ENCODE results near the gene FAM131C.
"Not testable (repeated sequence)": the region's sequence is repeated elsewhere in the genome, so short reads cannot be mapped to it uniquely, and the experiment has no call there.

Gene FAM131C

DNA sequence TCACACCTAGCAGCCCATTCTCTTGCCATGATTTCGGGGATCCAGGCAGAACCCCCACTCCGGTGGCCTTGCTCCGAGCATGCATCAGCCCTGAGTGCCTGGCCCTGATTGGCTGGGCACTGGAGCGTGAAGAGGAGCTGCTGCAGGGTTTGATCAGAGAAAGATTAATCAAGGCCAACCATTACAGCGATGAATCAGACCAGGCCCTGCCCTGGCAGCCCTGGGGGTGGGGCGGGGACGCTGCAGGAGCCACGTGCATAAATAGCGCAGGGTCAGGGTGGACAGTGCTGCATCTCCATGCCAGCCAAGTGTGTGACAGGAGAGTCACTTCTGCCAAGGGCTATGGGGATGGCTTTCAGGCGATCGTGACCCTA, 3.4 kb upstream of the FAM131C start:
- DNase-seq (ENCODE audit: low read depth) = no peak

DNA sequence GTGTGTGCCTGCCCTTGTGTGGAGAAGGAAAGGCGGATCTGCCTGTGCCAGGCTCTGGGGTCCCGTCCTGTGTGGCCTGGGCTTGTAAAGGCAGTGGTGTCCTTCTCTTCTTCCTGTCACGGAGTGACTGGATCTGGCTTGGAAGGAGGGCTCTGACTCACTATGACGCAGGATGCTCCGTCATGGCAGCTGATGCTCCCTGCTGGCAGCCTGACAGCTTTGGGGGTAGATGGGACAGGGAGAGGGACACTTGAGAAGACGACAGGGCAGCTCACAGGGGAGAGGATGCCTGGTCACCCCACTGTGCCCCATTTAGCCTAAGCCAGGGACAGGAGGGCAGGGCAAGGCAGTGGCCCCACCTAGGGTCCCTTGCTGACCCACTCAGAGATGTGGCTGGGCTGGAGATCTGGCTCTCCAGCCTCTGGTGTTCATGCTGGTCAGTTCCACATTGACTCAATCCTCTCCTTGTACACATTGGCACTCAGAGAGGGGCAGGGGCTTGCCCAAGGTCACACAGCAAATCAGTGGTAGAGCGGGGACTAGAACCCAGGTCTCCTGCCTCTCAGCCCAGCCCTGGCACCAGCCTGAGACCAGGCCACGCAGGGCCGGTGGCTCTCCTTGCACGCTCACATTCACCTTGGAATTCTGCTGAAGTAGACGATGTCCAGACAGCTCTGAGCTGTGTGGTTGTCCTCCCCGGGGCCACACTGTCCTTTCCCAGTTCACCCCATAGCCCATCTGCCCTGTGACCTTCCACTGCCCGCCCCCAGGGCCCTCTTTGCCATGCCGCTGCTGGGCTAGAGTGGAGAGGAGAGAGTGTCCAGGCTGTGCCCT, 2.8 kb upstream of the FAM131C start:
- DNase-seq (ENCODE audit: low read depth) = peak; percentile 83

DNA sequence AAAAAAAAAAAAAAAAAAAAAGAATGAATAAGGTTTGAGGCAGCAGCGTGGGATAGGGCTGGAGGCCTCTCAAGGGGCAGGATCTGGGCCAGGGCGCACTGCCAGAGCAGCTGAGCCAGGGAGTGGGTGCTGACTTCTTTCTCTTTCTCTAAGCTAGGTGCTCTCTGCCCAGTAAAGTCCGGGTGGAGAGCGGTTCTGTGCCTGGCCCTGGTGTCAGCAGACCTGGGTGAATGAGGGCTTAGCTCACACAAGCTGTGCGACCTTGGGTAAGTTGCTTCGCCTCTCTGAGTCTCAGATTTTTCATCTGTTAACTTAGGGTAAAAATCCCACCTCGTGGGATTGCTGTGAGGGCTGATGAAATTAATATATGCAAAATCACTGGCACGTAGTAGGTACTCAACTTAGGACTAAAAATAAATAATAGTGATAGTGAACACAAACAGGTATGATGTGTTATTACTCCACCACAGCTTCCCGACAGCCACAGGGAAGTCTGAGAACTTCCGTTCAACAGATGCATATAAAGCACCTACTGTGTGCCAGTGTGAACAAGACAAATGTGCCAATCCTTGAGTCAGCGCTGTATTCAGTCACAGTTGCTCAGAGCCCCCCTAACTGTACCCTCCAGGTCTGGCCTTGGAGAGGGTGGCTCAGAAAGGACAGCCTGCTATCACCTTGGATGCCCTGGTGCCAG, 2.0 kb upstream of the FAM131C start:
- DNase-seq (ENCODE audit: low read depth) = peak; percentile 25

DNA sequence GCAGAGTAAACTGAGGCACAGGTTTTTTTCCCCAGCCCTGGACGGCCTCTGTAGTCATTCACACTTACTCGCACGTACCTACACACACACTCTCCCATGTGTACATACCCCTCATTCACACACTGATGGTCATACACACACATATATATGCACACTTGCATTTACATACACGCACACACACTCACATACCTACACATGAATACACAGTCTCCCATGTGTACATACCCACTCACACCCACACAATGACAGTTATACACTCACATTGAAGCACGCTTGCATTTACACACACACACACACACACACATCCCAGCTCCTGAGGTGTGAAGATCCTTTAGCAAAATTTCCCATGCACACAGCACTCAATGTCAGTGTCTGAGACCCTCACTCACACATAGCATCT, 766 bp upstream of the FAM131C start:
- no peak for DNase-seq (ENCODE audit: low read depth)

DNA sequence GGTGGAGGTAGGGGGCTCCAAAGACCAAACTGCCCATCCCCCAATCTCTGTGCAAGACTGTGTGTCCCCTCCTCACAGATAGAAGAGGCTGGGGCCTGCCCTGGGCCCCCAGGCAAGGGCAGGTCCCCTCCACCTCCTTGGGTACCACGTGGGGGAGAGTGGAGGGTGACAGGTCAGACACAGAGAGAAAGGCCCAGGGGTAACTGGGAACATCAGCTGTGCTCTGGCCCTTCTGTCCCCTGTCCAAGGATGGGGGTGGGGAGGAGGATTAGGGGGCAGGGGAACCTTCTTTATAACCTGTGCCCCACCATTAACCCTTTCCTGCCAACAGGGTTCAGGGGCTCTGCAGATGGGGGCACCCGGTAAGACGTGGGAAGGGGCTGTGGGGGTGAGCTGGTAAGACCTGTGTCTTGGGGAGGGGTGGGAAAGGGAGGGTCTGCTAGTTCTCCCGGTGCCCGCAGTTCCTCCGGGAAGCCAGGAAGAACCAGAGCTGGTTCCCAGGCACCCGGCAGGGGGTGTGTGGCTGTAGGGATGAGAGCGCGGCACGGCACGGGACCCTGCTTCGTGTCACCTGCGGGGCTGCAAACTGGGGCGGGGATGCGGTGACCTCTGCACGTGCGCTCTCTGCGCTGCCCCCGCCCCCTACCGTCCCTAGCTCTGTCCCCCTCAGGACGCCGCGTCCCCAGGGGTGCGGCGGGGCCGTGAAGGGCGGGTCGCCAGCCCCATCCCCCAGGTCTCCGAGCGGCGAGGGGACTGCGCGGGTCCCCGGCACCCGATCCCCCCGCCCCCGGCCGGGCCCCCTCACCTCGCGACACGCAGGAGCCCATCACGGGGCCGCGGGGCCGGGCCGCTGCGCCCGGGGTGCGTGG, 601 bp downstream of the FAM131C start:
- no peak for DNase-seq (ENCODE audit: low read depth)

DNA sequence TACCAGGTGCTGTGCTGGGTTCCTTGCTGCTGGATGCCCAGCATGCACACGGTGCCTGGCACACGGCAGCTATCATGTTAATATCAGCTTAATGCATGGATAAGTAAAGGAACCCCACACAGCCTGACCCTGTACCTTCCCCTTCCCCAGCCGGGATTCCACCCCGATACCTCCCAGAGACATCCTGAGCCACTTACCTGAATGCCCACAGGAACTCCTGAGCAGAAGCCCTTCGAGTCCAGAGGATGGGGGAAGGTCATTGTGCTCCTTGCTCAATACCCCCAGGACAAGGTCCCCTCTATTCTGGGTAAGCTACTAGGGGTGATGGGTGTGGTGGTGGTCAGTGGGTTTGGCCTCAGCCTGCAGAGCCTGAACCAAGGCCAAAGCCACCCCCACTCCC, 1.4 kb downstream of the FAM131C start:
- no peak for DNase-seq (ENCODE audit: low read depth)

DNA sequence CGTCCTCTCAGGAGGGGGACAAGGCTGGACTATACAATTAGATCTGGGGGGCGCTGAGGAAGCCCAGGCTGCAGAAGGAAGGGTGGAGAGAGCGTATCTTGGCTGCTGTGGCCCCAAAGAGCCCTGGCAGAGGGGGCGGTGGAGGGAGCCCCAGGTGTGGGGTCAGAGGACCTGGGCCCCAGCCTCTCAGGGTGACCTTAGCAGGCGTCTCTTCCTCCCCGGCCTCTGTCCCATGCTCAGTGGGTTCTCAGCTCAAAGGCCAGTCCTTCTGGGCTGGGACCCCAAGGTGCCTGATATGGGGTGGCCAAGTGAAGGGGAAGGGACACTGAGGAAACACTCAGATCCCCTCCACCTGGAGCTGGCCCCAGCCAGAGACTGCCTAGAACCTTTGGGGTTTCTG, 1.8 kb downstream of the FAM131C start:
- DNase-seq (ENCODE audit: low read depth) = no peak

DNA sequence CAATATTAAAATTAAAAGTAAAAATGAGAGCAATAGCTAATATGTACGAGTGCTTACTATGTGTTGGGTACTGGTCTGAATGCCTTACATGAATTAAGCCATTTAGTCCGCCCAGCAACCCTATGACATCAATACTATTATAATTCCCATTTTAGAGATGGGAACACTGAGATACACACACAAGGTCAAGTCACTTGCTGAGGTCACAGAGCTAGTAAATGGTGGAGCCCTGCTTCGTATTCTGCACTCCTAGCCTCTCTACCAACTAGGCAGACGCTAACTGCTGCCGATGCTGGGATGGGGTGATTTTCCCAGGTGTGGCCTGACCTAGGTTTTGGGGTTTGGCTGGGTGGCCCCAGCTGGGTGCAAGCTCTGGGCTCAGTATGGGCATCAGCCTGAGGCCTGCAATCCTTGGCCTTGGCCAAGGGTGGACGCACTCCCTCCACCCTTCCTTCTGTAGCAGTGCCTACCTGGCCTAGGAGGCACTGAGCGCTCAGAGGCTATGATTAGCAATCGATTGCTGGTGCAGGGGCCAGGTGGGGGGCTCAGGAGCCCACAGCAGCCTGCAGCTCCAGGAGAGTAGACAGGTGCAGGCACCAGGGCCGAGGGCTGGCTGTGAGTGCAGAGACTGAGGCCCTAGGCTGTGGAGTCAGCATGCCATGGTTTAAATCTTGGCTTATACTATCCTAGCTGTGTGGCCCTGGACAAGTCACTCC, 2.7 kb downstream of the FAM131C start:
- DNase-seq (ENCODE audit: low read depth) = no peak

DNA sequence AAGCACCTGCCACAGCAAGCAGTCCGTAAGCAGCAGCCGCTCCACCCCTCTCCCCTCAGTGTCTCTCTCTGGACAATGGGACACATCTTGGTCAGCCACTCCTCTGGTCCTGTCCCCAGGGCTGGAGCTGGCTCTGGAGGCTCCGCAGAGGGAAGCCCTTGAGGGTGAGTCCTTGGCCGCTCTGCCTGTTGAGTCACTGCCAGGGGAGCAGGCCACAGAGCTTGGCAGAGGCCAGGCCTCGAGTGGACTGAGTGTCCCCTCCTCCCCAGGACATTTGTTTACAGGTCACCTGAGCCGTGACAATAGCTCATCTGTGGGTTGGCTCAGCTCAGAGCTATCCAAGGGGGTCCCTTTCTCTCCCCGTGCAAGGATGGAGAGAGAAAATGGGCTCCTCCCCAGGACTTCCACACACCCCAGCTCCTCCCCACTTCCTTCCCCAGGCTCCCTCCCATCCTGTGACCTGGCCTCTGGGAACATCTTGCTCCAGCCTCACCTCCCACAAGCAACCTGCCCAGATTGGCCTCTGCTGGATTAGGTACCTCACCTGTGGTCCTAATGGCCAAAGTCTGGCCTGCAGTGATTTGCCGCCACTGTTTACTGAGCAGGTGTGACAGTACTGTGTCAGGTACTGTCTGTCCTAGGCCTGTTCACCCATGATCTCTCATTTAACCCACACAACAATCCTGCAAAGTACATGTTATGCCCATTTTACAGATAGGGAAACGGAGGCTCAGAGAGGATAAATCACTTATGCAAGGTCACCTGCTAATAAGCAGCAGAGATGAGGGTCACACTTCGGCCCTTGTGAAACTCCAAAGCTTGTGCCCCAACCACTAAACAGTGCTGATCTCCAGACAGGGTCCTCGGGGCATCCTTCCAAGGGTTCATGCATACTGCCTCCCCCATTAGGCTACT, 4.8 kb downstream of the FAM131C start:
- DNase-seq (ENCODE audit: low read depth) = no peak

DNA sequence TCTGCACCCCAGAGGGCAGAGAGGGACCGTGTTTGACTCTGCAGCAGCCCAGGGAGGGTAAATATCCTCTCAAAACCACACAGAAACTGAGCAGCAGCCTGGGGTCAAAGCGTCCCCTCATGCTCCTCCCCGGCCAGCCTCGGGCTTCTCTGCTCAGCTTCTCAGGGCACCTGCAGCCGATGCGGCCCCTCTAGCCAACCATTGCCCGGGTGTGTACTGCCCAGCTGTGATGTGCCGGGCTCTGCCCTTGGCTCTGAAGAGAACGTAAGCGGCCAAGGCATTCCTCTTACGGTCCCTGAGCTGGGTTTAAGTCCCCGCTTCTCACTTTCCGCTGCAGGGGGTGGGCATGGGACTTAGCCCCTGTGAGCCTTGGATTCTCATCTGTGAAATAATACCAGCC, 5.5 kb downstream of the FAM131C start:
- DNase-seq (ENCODE audit: low read depth) = no peak

DNA sequence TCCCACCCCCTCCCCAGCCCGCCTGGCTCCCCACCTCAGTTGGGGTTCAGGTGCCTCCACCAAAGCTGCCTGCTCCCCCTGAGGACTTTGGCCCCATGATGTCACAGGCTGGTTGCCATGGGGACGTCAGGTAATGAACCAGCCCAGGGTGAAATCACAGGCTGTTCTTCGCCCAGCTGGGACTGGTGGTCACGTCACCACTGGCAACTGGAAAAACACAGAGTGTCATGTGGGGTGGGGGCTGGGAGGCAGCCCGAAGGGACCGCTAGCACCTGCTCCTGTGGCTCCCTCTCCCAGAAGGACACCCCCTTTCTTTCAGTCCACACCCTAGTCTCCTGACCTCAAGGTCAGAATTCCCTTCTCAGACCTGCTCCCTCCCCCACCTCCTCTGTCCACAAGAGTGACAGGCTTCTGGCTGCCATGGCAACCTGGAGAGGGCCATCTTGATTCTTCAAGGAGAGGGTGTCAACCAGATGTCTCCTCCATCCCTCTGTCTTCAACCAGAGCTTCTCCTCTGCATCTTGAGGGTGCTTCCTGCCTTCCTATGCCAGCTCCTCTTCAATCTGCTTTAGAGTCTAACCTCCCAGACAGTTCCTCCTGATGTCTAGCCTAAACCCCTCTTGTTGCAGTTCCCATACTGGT, 6.2 kb downstream of the FAM131C start:
- DNase-seq (ENCODE audit: low read depth) = no peak

DNA sequence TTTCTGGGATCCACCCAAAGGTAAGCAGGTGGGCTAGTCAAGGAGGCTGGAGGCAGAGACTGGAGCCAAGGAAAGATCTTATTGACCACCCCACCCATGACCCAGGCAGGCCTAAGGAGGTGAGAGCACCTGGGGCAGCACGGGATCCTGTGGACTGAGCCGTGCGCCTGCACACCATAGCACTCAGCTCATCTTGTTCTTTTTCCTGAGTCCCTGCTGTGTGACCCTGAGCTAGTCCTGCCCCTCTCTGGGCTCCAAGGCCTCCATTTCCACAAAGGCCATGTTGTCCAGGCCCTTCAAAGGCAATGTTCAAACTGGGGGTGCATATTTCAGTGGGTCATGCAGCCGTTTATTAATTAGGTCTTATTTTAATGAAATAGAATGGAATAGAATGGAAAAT, 7.2 kb downstream of the FAM131C start:
- no peak for DNase-seq (ENCODE audit: low read depth)

DNA sequence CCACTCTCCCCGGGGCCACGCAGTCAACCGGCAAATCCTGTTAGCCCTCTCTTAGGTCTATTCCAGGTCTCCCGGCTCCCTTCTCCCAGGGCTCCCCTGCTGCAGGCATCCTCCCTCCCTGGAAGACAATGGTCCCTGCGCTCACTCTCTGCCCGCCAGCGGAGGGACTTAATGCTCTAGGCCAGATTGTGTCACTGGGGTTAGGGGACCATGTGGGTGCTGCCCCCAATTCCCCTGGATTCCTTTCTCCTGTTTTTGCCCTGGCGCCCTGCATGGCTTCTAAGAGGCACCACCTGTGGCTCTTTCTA, 8.2 kb downstream of the FAM131C start:
- no peak for DNase-seq (ENCODE audit: low read depth)

DNA sequence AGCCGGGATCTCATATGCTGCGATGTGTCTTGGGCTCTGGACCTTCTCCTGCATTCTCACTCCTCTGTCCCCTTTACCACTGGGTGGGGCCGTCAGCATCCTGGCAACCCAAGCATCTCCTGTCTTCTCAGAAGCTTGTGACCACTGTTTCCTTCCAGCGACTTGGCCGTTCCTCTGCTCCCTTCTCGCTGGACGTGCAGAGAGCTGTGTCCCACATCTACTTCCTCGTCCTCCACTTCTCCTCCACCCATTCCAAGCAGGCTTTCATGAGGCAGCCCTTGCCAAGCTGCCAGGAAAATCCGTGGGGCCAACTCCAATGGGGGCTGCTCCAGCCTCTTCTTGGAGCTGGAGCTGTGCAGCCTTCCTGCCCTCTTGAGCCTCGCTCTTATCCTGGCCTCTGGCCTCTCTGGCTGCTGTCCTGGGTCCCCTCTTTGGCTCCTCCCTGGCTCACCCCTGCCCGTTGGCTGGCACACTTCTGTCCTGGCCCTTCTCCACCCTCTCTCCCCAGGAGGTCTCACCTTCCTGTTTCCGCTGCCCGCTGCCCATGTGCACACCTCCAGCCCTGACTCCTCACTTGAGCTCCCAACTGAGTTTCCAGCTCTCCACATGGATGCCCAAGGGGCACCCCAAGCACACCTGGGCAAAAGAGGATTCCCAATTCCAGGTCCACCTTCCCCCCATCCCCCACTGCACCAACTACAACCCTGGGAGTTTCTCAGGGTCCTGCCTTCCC, 8.7 kb downstream of the FAM131C start:
- DNase-seq (ENCODE audit: low read depth) = no peak

DNA sequence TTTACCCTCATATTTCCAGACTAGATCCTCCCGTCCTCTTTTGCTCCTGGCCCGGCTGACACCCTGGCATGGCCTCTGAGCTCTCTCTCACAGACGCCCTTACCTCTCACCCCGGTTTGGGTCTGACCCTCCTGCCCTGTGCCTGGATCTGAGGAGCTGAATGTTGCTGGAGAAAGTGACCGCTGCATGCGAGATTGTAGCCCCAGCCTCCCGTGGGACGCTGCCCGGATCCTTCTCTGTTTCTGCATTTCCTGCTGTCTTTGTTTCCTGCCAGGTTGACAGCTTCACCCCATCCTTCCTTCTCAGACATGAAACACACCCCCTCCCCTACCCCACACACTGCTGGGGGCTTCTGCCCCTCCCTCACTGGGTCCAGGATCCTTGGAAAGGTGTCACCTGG, 9.5 kb downstream of the FAM131C start:
- no peak for DNase-seq (ENCODE audit: low read depth)

DNA sequence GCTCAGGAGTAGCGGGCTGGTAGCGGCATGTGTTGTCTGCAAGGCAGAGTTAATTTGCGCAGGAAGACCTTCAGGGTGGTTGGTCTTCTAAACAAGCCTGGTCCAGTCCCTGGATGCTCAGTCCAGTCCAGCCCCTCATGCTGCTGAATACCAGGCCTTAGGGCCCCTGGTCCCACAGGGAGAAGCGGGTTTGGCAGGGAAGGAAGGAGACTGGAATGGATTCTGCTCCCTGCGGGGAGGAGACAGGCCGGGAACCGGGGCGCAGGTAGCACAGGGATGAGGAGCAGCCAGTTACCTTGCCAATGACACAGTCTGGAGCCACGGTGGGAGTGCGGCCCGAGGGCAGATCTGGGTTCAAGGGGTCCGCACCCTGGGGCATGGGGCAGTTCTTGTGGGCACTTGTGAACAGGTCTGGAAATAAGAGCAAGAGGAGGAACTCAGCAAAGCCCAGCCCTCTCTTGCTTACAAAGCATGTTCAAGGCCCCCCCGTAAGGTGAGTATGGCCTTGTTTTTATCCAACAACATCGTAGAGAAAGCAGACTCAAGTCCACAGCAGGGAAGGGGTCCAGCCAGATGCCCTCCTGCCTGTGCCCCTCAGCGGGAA, 10.1 kb downstream of the FAM131C start:
- no peak for DNase-seq (ENCODE audit: low read depth)

DNA sequence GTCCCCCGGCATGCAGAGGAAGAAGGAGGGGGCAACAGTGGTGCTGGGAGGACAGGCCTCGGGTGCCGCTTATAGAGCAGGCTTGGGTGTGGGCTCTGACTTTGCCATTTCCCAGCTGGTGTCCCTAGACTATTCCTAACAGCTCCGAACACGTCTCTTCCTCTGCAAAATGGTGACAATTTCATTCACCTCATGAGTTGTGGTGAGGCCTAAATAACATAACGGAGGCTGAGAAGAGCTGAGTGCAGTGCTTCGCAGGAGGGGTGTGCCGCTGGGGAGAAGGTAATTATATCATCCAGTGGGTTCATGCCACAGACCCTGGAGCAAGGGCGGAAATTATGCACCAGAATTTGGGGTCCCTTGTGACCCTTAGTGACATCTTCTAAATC, 10.8 kb downstream of the FAM131C start:
- not testable (repeated sequence) for DNase-seq (ENCODE audit: low read depth)

DNA sequence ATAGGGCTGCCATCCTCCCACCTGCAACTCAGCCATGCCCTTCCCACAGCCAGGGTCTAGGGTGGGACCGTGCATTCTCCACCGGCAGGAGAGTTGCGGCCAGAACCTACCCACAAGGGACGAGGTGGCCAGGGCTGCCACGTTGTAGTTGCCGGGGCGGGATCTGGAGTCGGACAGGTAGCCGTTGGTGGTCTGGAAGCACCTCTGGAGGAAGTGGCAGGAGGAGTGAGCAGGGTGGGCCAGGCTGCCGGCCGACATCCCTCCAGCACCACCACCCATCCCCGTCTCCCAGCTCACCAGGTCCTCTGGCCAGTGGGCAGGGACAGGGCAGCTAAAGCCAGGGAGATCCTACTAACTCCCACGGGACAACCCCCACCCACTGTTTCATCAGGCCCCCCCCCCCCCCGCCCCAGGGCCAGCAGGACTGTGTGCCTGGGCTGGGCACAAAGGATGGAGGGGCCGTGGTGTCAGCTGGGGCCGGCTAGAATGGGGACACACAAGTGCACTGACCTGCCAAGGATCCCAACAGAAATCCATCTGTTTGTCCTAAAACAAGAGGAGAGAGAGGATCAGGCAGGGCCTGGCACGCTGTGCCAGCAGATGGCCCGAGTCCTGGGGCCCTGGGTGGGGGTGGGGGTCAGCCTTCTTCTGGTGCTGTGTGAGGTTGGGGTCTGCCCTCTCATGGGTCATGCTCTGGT, 11.3 kb downstream of the FAM131C start:
- not testable (repeated sequence) for DNase-seq (ENCODE audit: low read depth)

DNA sequence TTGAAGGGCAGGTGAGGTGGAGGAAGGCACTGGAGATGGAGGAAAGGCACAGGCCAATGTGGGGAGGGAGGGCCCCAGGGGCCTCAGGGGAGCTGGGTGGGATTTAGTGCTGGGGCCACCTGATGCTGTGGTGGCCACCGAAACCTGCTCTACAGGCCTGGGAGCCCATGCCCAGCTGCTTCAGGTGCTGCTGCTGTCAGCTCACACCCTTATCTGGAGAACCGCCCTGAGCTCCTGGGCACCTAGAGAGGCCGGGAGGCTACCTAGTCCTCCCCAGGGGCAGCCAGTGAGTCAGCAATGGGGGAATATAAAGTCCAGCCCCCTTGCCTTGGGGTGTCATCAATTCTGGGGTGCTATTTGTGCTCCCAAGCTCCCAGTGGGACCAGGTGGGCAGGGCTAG, 12.2 kb downstream of the FAM131C start:
- no peak for DNase-seq (ENCODE audit: low read depth)
